Heart right ventricle (tissue), 16 donors: Measurements from ENCODE around the gene HMCN2. TPM values are rescaled to one million over a fixed set of nuclear protein-coding genes. Genes with fewer than 3 reads are reported as not detected.
A peak's percentile ranks its signal among the peaks of the same experiment; 100 is the strongest.

Source experiments
- ATAC-seq, 8 donors: fragments of 200-7000 bp; cut with Tn5 transposase; one replicate each; pipeline ENCODE4 v1.9.1; 2020; ENCODE audit warnings: mild to moderate bottlenecking in 8 of 8, moderate library complexity in 8 of 8, moderate number of reproducible peaks in 1 of 8
- DNase-seq, 2 donors: peaks; one replicate each; pipeline ENCODE4 v3.0.0-alpha.2; 2020
- H3K27ac ChIP-seq, 10 donors: fragments of 200-600 bp; sonication (generic) in 2 of 10; one replicate each; pipeline versions ENCODE4 v1.5.0 to v1.8.0; 2020 to 2022; ENCODE audit warnings: mild to moderate bottlenecking in 3 of 10
- H3K27me3 ChIP-seq, 7 donors: fragments of 200-600 bp; one replicate each; pipeline ENCODE4 v1.8.0; 2021 to 2022; ENCODE audit warnings: mild to moderate bottlenecking in 2 of 7
- H3K36me3 ChIP-seq, 9 donors: fragments of 200-600 bp; sonication (generic) in 1 of 9; one replicate each; pipeline versions ENCODE4 v1.5.0 to v1.8.0; 2020 to 2022; ENCODE audit warnings: mild to moderate bottlenecking in 2 of 9
- H3K4me1 ChIP-seq, 9 donors: fragments of 200-600 bp; sonication (generic) in 1 of 9; one replicate each; pipeline versions ENCODE4 v1.5.0 to v1.8.0; 2020 to 2022; ENCODE audit warnings: mild to moderate bottlenecking in 4 of 9
- H3K4me3 ChIP-seq, 10 donors: fragments of 200-600 bp; sonication (generic) in 2 of 10; one replicate each; pipeline versions ENCODE4 v1.5.0 to v1.8.0; 2020 to 2022; ENCODE audit warnings: mild to moderate bottlenecking in 7 of 10, moderate library complexity in 2 of 10
- H3K9me3 ChIP-seq, 11 donors: fragments of 200-600 bp in 10 of 11; sonication (generic) in 2 of 11; one replicate each; pipeline versions ENCODE4 v1.5.0 to v1.8.0; 2013 to 2022; ENCODE audit warnings: mild to moderate bottlenecking in 2 of 11, control low read depth in 1 of 11, moderate library complexity in 1 of 11
- CTCF ChIP-seq, 9 donors: fragments of 200-600 bp; sonication (generic) in 2 of 9; IDR thresholded peaks; one replicate each; pipeline versions ENCODE4 v1.5.0 to v1.8.0; 2021 to 2022; ENCODE audit warnings: antibody characterized with exemption in 9 of 9, mild to moderate bottlenecking in 5 of 9, moderate library complexity in 1 of 9
- WGBS, 2 donors: extraction: QIAGEN DNeasy Blood & Tissue Kit; methylation state at CpG; one replicate each; pipeline ENCODE4 v1.1.7; 2013; ENCODE audit warnings: inconsistent platforms in 1 of 2; 5-methylcytosine and 5-hydroxymethylcytosine counted together
- intact Hi-C, 10 donors: fragments of 100-400 bp; cut with DNase I; formaldehyde crosslinking; loops; one replicate each; pipeline versions ENCODE4 v1.11.1 to v1.14.2; 2022
- polyA plus RNA-seq, 2 donors: library from polyadenylated mRNA; stranded (reverse); fragments of 200-250 nt; gene quantifications; one replicate each; pipeline ENCODE4 v1.2.3, GENCODE V29; 2013
- total RNA-seq, 10 donors: library from RNA; stranded (reverse); fragmentation: NEBNext Ultra II Directional in 3 of 10; extraction: Animal tissue kit (Norgen Biotek cat#: 25700) in 3 of 10; gene quantifications; one replicate each; pipeline versions ENCODE4 v1.2.1 to v1.2.4, GENCODE V29; 2021 to 2023
- donor health status: Arrhythmogenic right ventricular cardiomyopathy.
- donor health status: ischemic (EF 13 %, LVEDD 7.1; RV severe dilation, severe dysfunction).
- donor health status: healthy with polysubstance abuse.
- donor health status: DM: no; HTN: yes; CAD: no.
- donor health status: DM: no; HTN: no; CAD: no.
- donor health status: ischemic (EF 25% LVEDD 6.9; RV normal size, moderate dysfunction).
- donor health status: ischemic (EF 25% LVEDD 5.7; RV mildly dilated, moderate dysfunction).
- donor health status: healthy.
- donor health status: DM: yes; HTN: yes; CAD: no.
- donor health status: Ischemic cardiomyopathy.
- donor health status: ischemic (EF 35%, LVEDD 5.7; RV mildly dilated, moderate dysfunction).
- donor health status: nonischemic (EF 11% LVEDD 7.7; RV severe dilation, severe dysfunction).
- donor health status: DM: yes; HTN: yes; CAD: no.
- donor health status: PGD.
- donor health status: ischemic (EF 29% LVEDD 5.4; RV normal size, mild dysfunction).
- donor health status: nonischemic (EF 23%, LVEDD 6.1; RV moderate dilation, normal function).

The HMCN2 gene
- total and polyA plus RNA-seq, 12 donors, result 2.6 to 10.2 (median 4.9) TPM

DNA sequence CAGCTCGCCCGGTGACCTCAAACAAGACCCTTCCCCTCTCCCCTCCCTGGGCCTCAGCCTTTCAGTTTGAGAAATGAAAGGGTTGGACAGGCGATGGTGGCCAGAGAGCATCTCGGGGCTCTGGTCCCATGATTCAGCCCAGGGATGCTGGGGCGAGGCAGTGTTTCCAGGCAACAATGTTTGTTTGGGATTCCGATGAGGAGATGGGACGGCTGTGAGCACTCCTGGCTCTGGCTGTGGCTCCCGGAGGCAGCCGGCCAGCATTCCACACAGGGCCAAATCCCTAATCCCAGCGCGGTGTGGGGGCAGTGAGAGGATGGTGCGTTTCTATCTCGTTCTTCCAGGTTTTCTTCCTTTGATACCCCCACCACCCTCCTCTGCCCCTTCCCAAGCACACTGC, 66.0 kb downstream of the HMCN2 start:
- peak; percentile 68 to 77 for DNase-seq
- peak overlapping the region in 9 of 10 donors; percentile 22 to 71 (median 60) for H3K27ac ChIP-seq
- no peak for TF ChIP-seq CTCF (IDR thresholded peaks at IDR 0.05)
- peak; percentile 60 to 83 (median 72) for ATAC-seq
- 31 to 36% methylated on average over 13 of the region's 13 CpGs for WGBS, 2 donors
- intact Hi-C loops, result loop anchor here in 1 of 10 donors (5.0 kb wide), 1 partner anchor 69 kb away; no protein-coding TSS in a partner anchor
- H3K27me3 ChIP-seq, result peaks cover 0 to 28% (median 16%) of the 10 kb centered on the region in 7 donors
- no peaks in the 10 kb centered on the region for H3K9me3 ChIP-seq
- peaks cover 0 to 41% (median 19%) of the 10 kb centered on the region in 9 donors for H3K4me1 ChIP-seq
- H3K36me3 ChIP-seq, result no peaks in the 10 kb centered on the region
- H3K4me3 ChIP-seq, result no peak overlapping the region

- intact Hi-C loops, result loop anchor here in 1 of 10 donors (5.0 kb wide), 1 partner anchor 70 kb away; no protein-coding TSS in a partner anchor
- Histone ChIP-seq H3K36me3 (no peaks in the 10 kb centered on the region), H3K27ac (peak overlapping the region in 7 of 10 donors; percentile 28 to 71 (median 60)), H3K27me3 (peaks cover 0 to 19% (median 8%) of the 10 kb centered on the region in 7 donors), H3K9me3 (no peaks in the 10 kb centered on the region), H3K4me3 (no peak overlapping the region), H3K4me1 (peaks cover 0 to 36% (median 16%) of the 10 kb centered on the region in 9 donors)
- ATAC-seq (no peak), DNase-seq (no peak)
- WGBS, 2 donors, result 86 to 87% methylated on average over 26 of the region's 26 CpGs
- no peak for TF ChIP-seq CTCF (IDR thresholded peaks at IDR 0.05)
These were observed 66.9 kb downstream of the HMCN2 start for GRCh38 chr9:130332384-130332926.

DNA sequence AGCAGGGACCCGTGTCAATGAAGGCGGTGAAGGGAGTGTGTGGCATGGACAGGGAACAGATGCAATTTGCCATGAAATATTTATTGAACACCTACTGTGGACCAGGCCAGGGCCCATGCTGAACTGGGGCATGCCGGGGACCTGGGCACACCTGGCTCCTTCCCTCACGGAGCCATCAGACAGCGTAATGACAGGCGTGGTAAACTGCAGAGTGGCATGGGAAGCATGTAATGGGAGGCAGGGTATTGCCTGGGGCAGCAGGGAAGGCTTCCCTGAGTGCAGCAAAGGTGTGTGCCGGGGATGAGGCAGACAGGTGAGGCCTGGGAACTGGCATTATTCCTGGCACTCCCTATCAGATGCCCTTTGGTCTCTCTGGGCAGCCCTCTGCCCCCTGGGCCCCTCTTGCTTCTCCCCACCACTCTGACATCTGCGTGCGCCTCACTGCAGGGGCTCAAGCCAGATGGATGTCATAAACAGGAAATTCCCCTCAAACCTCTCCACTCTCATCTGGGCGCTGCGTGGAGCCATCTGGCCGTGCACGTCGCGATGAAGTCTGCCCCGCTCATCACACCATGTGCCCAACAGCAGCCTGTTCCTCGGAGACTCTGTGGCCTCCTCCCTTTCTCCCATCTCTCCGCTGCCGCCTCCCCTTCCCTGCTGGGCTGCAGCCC, 67.6 kb downstream of the HMCN2 start:
- ATAC-seq, result peak in 2 of 8 donors; percentile 11 to 20
- intact Hi-C loops, result loop anchor here in 1 of 10 donors (5.0 kb wide), 1 partner anchor 71 kb away; no protein-coding TSS in a partner anchor

More for the DNA sequence above, 67.6 kb downstream of the HMCN2 start:
- Histone ChIP-seq H3K4me1 (peaks cover 0 to 30% (median 9%) of the 10 kb centered on the region in 9 donors), H3K36me3 (no peaks in the 10 kb centered on the region), H3K27ac (peak overlapping the region in 2 of 10 donors; percentile 9), H3K4me3 (no peak overlapping the region), H3K9me3 (no peaks in the 10 kb centered on the region), H3K27me3 (peaks cover 0 to 12% (median under 1%) of the 10 kb centered on the region in 7 donors)
- TF ChIP-seq CTCF (IDR thresholded peaks at IDR 0.05), result no peak
- WGBS, 2 donors, result 54 to 62% methylated on average over 19 of the region's 19 CpGs
- DNase-seq, result no peak
